ENCODE data around the gene PHF20. TPM values are rescaled to one million over a fixed set of nuclear protein-coding genes. Genes with fewer than 3 reads are reported as not detected.
"Not testable (repeated sequence)": the region's sequence is repeated elsewhere in the genome, so short reads cannot be mapped to it uniquely, and the experiment has no call there.

PHF20 gene
- polyA plus RNA-seq, 2 donors = 13.0 to 15.8 TPM

GRCh38 chr20:35738410-35739179, 33.2 kb upstream of the PHF20 start:
- Histone ChIP-seq H3K27me3 (ENCODE audit: control insufficient read depth in 1 of 2, insufficient read depth in 2 of 2, low read length in 2 of 2) (no peaks in the 10 kb centered on the region), H3K4me3 (ENCODE audit: low read depth in 1 of 2, low read length in 2 of 2) (no peak overlapping the region), H3K36me3 (ENCODE audit: control insufficient read depth in 2 of 2, insufficient read depth in 2 of 2, low read length in 1 of 2) (peaks cover 0 to 8% of the 10 kb centered on the region in 2 donors), H3K9me3 (ENCODE audit: control insufficient read depth in 2 of 2, insufficient read depth in 1 of 2, low read depth in 1 of 2, low read length in 1 of 2) (no peaks in the 10 kb centered on the region), H3K4me1 (ENCODE audit: control insufficient read depth in 2 of 2, insufficient read depth in 2 of 2, low read length in 1 of 2) (no peaks in the 10 kb centered on the region), H3K27ac (ENCODE audit: low read depth in 2 of 2, low read length in 1 of 2) (no peak overlapping the region)
- WGBS, 2 donors = 46 to 48% methylated on average over 4 of the region's 4 CpGs

- H3K4me1 ChIP-seq (ENCODE audit: control insufficient read depth in 2 of 2, insufficient read depth in 2 of 2, low read length in 1 of 2) = no peaks in the 10 kb centered on the region
- H3K27ac ChIP-seq (ENCODE audit: low read depth in 2 of 2, low read length in 1 of 2) = no peak overlapping the region
- no peaks in the 10 kb centered on the region for H3K27me3 ChIP-seq (ENCODE audit: control insufficient read depth in 1 of 2, insufficient read depth in 2 of 2, low read length in 2 of 2)
- peak overlapping the region in 1 of 2 donors; percentile 97 for H3K4me3 ChIP-seq (ENCODE audit: low read depth in 1 of 2, low read length in 2 of 2)
- H3K36me3 ChIP-seq (ENCODE audit: control insufficient read depth in 2 of 2, insufficient read depth in 2 of 2, low read length in 1 of 2) = peaks cover 0 to 8% of the 10 kb centered on the region in 2 donors
- 44 to 50% methylated on average over 7 of the region's 7 CpGs for WGBS, 2 donors
- no peaks in the 10 kb centered on the region for H3K9me3 ChIP-seq (ENCODE audit: control insufficient read depth in 2 of 2, insufficient read depth in 1 of 2, low read depth in 1 of 2, low read length in 1 of 2)
Measured at GRCh38 chr20:35739294-35740163, 32.3 kb upstream of the PHF20 start.

- Histone ChIP-seq H3K27me3 (ENCODE audit: control insufficient read depth in 1 of 2, insufficient read depth in 2 of 2, low read length in 2 of 2) (no peaks in the 10 kb centered on the region), H3K4me3 (ENCODE audit: low read depth in 1 of 2, low read length in 2 of 2) (peak within 1 kb of the TSS; percentile 75 to 97), H3K27ac (ENCODE audit: low read depth in 2 of 2, low read length in 1 of 2) (peak within 1 kb of the TSS; percentile 98 to 100), H3K4me1 (ENCODE audit: control insufficient read depth in 2 of 2, insufficient read depth in 2 of 2, low read length in 1 of 2) (no peaks in the 10 kb centered on the region), H3K9me3 (ENCODE audit: control insufficient read depth in 2 of 2, insufficient read depth in 1 of 2, low read depth in 1 of 2, low read length in 1 of 2) (no peaks in the 10 kb centered on the region), H3K36me3 (ENCODE audit: control insufficient read depth in 2 of 2, insufficient read depth in 2 of 2, low read length in 1 of 2) (peaks cover 0 to 6% of the 10 kb centered on the region in 2 donors)
- WGBS, 2 donors = 0% methylated on average over 66 of the region's 66 CpGs
Measured at GRCh38 chr20:35741892-35742740, 29.7 kb upstream of the PHF20 start, which contains the start of gene RBM39. RBM39 (minus strand) TSS chr20:35742260; CDS start chr20:35740874, 1,386 bp downstream.

GRCh38 chr20:35742741-35743523, 28.9 kb upstream of the PHF20 start:
- WGBS, 2 donors = 1 to 2% methylated on average over 8 of the region's 8 CpGs
- Histone ChIP-seq H3K36me3 (ENCODE audit: control insufficient read depth in 2 of 2, insufficient read depth in 2 of 2, low read length in 1 of 2) (peaks cover 0 to 6% of the 10 kb centered on the region in 2 donors), H3K27me3 (ENCODE audit: control insufficient read depth in 1 of 2, insufficient read depth in 2 of 2, low read length in 2 of 2) (no peaks in the 10 kb centered on the region), H3K4me3 (ENCODE audit: low read depth in 1 of 2, low read length in 2 of 2) (peak overlapping the region; percentile 44 to 79), H3K27ac (ENCODE audit: low read depth in 2 of 2, low read length in 1 of 2) (peak overlapping the region; percentile 75 to 92), H3K4me1 (ENCODE audit: control insufficient read depth in 2 of 2, insufficient read depth in 2 of 2, low read length in 1 of 2) (no peaks in the 10 kb centered on the region), H3K9me3 (ENCODE audit: control insufficient read depth in 2 of 2, insufficient read depth in 1 of 2, low read depth in 1 of 2, low read length in 1 of 2) (no peaks in the 10 kb centered on the region)

- Histone ChIP-seq H3K27ac (ENCODE audit: low read depth in 2 of 2, low read length in 1 of 2) (peak overlapping the region; percentile 27 to 70), H3K4me1 (ENCODE audit: control insufficient read depth in 2 of 2, insufficient read depth in 2 of 2, low read length in 1 of 2) (no peaks in the 10 kb centered on the region), H3K36me3 (ENCODE audit: control insufficient read depth in 2 of 2, insufficient read depth in 2 of 2, low read length in 1 of 2) (peaks cover 0 to 6% of the 10 kb centered on the region in 2 donors), H3K27me3 (ENCODE audit: control insufficient read depth in 1 of 2, insufficient read depth in 2 of 2, low read length in 2 of 2) (no peaks in the 10 kb centered on the region), H3K9me3 (ENCODE audit: control insufficient read depth in 2 of 2, insufficient read depth in 1 of 2, low read depth in 1 of 2, low read length in 1 of 2) (no peaks in the 10 kb centered on the region), H3K4me3 (ENCODE audit: low read depth in 1 of 2, low read length in 2 of 2) (no peak overlapping the region)
- 70 to 72% methylated on average over 15 of the region's 15 CpGs for WGBS, 2 donors
Measured at GRCh38 chr20:35743693-35744491, 27.9 kb upstream of the PHF20 start.

- H3K27me3 ChIP-seq (ENCODE audit: control insufficient read depth in 1 of 2, insufficient read depth in 2 of 2, low read length in 2 of 2); H3K4me1 ChIP-seq (ENCODE audit: control insufficient read depth in 2 of 2, insufficient read depth in 2 of 2, low read length in 1 of 2); H3K9me3 ChIP-seq (ENCODE audit: control insufficient read depth in 2 of 2, insufficient read depth in 1 of 2, low read depth in 1 of 2, low read length in 1 of 2); H3K27ac ChIP-seq (ENCODE audit: low read depth in 2 of 2, low read length in 1 of 2); H3K4me3 ChIP-seq (ENCODE audit: low read depth in 1 of 2, low read length in 2 of 2); H3K36me3 ChIP-seq (ENCODE audit: control insufficient read depth in 2 of 2, insufficient read depth in 2 of 2, low read length in 1 of 2): not testable (repeated sequence)
- WGBS, 2 donors = 88 to 96% methylated on average over 3 of the region's 3 CpGs
Measured at GRCh38 chr20:35744492-35744841, 27.3 kb upstream of the PHF20 start.

GRCh38 chr20:35750611-35751010, 21.2 kb upstream of the PHF20 start:
- Histone ChIP-seq H3K36me3 (ENCODE audit: control insufficient read depth in 2 of 2, insufficient read depth in 2 of 2, low read length in 1 of 2) (no peaks in the 10 kb centered on the region), H3K4me3 (ENCODE audit: low read depth in 1 of 2, low read length in 2 of 2) (no peak overlapping the region), H3K27me3 (ENCODE audit: control insufficient read depth in 1 of 2, insufficient read depth in 2 of 2, low read length in 2 of 2) (no peaks in the 10 kb centered on the region), H3K4me1 (ENCODE audit: control insufficient read depth in 2 of 2, insufficient read depth in 2 of 2, low read length in 1 of 2) (no peaks in the 10 kb centered on the region), H3K27ac (ENCODE audit: low read depth in 2 of 2, low read length in 1 of 2) (no peak overlapping the region), H3K9me3 (ENCODE audit: control insufficient read depth in 2 of 2, insufficient read depth in 1 of 2, low read depth in 1 of 2, low read length in 1 of 2) (no peaks in the 10 kb centered on the region)
- WGBS, 2 donors = 55 to 62% methylated on average over 2 of the region's 2 CpGs

GRCh38 chr20:35756404-35756803, 15.4 kb upstream of the PHF20 start:
- 92 to 94% methylated on average over 4 of the region's 4 CpGs for WGBS, 2 donors

More at GRCh38 chr20:35756404-35756803, 15.4 kb upstream of the PHF20 start:
- Histone ChIP-seq H3K9me3 (ENCODE audit: control insufficient read depth in 2 of 2, insufficient read depth in 1 of 2, low read depth in 1 of 2, low read length in 1 of 2) (no peaks in the 10 kb centered on the region), H3K27ac (ENCODE audit: low read depth in 2 of 2, low read length in 1 of 2) (no peak overlapping the region), H3K27me3 (ENCODE audit: control insufficient read depth in 1 of 2, insufficient read depth in 2 of 2, low read length in 2 of 2) (no peaks in the 10 kb centered on the region), H3K4me1 (ENCODE audit: control insufficient read depth in 2 of 2, insufficient read depth in 2 of 2, low read length in 1 of 2) (no peaks in the 10 kb centered on the region), H3K4me3 (ENCODE audit: low read depth in 1 of 2, low read length in 2 of 2) (no peak overlapping the region), H3K36me3 (ENCODE audit: control insufficient read depth in 2 of 2, insufficient read depth in 2 of 2, low read length in 1 of 2) (no peaks in the 10 kb centered on the region)

All from esophagus (tissue), 2 donors.